Measurements from ENCODE around the gene TIMM17A.
"Not testable (repeated sequence)": the region's sequence is repeated elsewhere in the genome, so short reads cannot be mapped to it uniquely, and the experiment has no call there.

Gene TIMM17A

GRCh38 chr1:202016022-202016810 is 60.9 kb downstream of the TIMM17A start:
- no peak for DNase-seq (ENCODE audit: low read depth)

- DNase-seq (ENCODE audit: low read depth) = no peak
These were observed 61.8 kb downstream of the TIMM17A start for GRCh38 chr1:202016811-202017748.

- no peak for DNase-seq (ENCODE audit: low read depth)
These were observed 62.6 kb downstream of the TIMM17A start for GRCh38 chr1:202017749-202018467.

- no peak for DNase-seq (ENCODE audit: low read depth)
These were observed 63.3 kb downstream of the TIMM17A start for GRCh38 chr1:202018468-202019234.

- DNase-seq (ENCODE audit: low read depth) = not testable (repeated sequence)
These were observed 63.9 kb downstream of the TIMM17A start for GRCh38 chr1:202019235-202019558.
